IPS-18c (cell line): ENCODE data around the gene COL27A1.
A peak's percentile ranks its signal among the peaks of the same experiment; 100 is the strongest.

Source experiments
- H3K4me3 ChIP-seq: 2 replicates; pipeline ENCODE4 v1.7.0; 2013; ENCODE audit warnings: low read depth, mild to moderate bottlenecking, low read length, moderate library complexity; ENCODE audit not compliant: insufficient read depth
- H3K9me3 ChIP-seq: one replicate; pipeline ENCODE4 v1.6.1; 2013; ENCODE audit warnings: mild to moderate bottlenecking, low read length, moderate library complexity; ENCODE audit not compliant: control insufficient read depth, insufficient read depth

Gene COL27A1

GRCh38 chr9:114155263-114155994, at the start of gene COL27A1:
Gene COL27A1 (plus strand): TSS chr9:114155537. CDS start chr9:114155951, 414 bp downstream.
- Histone ChIP-seq H3K4me3 (peak within 1 kb of the TSS; percentile 77), H3K9me3 (no peaks in the 10 kb centered on the region)

GRCh38 chr9:114107286-114108001, 47.9 kb upstream of the COL27A1 start:
- no peak overlapping the region for H3K4me3 ChIP-seq
- H3K9me3 ChIP-seq = no peaks in the 10 kb centered on the region

DNA sequence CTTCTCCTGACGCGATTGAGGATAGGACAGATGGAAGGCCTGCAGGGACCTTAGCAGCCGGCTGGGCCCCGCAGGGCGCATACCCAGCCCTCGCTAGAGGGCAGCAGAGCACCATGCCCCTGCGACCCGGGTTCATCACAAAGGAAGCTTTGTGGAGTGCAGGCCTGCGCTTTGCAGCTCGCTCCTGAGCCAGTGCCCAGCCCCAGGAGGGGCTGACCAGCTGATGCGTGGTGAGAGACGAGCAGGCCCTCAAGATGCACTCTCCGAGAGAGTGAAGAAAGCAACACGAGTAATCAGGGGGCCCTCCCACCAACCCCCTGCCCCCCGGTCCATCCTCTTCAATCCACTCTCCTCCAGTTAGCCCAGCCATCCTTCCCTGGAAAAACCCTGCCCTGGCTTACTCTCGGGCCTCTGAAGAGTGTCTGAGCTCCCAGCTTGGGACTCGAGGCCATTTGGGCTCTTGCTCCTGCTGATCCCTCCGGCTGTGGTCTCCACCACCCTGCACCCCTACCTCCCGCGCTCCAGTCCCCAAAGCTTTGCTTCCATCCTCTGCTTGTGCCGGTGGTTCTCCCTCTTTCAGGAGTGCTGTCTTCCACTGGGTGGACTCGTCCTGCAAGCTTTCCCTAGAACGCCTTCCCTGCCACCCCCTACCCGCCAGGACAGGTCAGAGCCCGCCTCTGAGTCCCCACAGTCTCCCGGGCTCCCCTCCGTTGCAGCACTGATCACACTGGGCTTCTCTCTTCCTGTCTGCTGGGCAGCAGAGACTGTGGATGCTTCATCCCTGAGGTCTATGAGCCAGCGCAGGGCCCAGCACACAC, 47.1 kb upstream of the COL27A1 start:
- H3K4me3 ChIP-seq = no peak overlapping the region
- H3K9me3 ChIP-seq = no peaks in the 10 kb centered on the region

DNA sequence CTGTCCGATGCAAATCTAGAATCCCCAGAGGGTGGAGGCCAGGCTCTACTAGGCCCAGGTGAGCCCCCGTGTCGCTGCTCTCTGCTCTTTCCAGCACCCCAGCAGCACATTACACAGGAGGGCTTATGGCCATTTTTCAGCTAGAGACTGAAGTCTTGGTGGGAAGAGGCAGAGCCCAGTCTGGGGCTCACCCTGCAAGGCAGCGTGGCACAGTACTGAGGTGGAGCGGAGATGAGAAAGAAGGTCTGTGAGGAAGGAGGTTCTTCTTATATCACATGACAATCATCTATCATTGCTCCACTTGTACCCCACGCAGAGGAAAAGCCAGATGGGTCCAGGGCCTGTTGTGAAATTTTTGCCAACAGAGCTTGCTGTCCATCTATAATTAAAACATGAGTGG, 46.2 kb upstream of the COL27A1 start:
- Histone ChIP-seq H3K9me3 (no peaks in the 10 kb centered on the region), H3K4me3 (no peak overlapping the region)

- Histone ChIP-seq H3K4me3 (no peak overlapping the region), H3K9me3 (no peaks in the 10 kb centered on the region)
Measured at GRCh38 chr9:114110180-114110579, 45.2 kb upstream of the COL27A1 start.

- H3K4me3 ChIP-seq = no peak overlapping the region; the same call in 1 of the 2 replicates
- no peaks in the 10 kb centered on the region for H3K9me3 ChIP-seq
Measured at GRCh38 chr9:114112325-114112724, 43.0 kb upstream of the COL27A1 start.

GRCh38 chr9:114112778-114113584, 42.4 kb upstream of the COL27A1 start:
- Histone ChIP-seq H3K4me3 (no peak overlapping the region), H3K9me3 (no peaks in the 10 kb centered on the region)

DNA sequence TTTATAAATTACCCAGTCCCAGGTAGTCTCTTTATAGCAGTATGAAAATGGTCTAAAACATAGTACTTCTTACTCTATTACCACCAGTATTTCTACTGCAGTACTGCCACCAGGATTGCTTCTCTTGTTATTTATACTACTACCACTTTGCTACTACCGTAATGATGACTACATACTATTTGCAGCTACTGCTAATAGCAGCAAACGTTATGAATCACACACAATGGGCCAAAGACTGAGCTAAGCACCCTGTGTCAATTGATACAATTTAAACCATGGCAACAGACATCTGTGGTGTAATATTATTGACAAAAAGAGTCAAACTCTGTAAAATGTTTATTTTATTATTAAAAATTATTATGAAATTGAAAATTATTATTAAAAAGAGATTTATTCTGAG, 41.0 kb upstream of the COL27A1 start:
- no peak overlapping the region for H3K4me3 ChIP-seq
- H3K9me3 ChIP-seq = no peaks in the 10 kb centered on the region

GRCh38 chr9:114115654-114116125, 39.6 kb upstream of the COL27A1 start:
- Histone ChIP-seq H3K9me3 (no peaks in the 10 kb centered on the region), H3K4me3 (no peak overlapping the region)

GRCh38 chr9:114116126-114116747, 39.1 kb upstream of the COL27A1 start:
- H3K9me3 ChIP-seq = no peaks in the 10 kb centered on the region
- no peak overlapping the region for H3K4me3 ChIP-seq

- H3K4me3 ChIP-seq = no peak overlapping the region
- H3K9me3 ChIP-seq = no peaks in the 10 kb centered on the region
Measured at GRCh38 chr9:114117614-114117995, 37.7 kb upstream of the COL27A1 start.

DNA sequence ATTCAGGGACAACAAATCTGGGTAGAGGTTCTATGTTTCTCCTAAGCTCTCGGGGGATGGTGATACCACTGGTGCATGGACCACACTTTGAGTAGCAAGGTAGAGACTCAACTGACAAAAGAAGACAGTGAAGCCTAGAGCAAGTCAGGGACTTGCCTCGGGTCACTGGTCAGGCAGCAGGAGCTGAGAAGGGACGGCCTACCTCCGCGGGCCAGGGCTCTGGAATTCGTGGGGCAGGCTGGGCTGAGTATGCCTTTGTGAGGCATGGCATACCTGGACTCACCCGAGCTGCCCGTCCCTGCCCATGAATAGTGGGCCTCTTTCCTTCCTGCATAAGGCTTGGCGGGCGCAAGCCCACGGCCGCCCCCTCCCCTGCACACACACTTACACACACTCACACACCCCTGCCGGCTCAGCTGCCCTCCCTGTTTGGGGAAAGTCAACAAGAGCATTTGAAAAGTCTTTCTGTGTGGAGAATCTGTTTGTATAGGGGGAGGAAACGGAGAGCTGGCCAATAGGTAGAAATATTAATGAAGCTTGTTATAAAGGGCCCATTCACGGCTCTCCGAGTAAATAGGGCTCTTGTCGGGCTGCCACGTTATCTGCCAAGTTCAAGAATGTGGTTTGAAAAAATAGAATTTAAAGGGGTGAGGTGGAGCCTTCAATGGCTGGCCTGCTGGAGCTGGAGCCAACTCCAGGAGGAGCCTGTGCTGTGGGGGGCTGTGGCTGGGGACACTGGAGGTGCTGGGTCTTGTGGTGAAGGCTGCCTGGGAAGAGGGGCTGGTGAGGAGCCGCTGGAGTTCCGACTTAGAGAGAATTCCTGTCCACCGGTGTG, 37.1 kb upstream of the COL27A1 start:
- Histone ChIP-seq H3K4me3 (no peak overlapping the region), H3K9me3 (no peaks in the 10 kb centered on the region)

GRCh38 chr9:114119242-114120191, 35.8 kb upstream of the COL27A1 start:
- Histone ChIP-seq H3K9me3 (no peaks in the 10 kb centered on the region), H3K4me3 (no peak overlapping the region)

- H3K9me3 ChIP-seq = no peaks in the 10 kb centered on the region
- H3K4me3 ChIP-seq = no peak overlapping the region
Measured at GRCh38 chr9:114120192-114121014, 34.9 kb upstream of the COL27A1 start.
